LNCAP (cell line): ENCODE data around the gene NOP16.

Source experiments
- CTCF ChIP-seq: fragments of 450-650 bp; IDR thresholded peaks from 2 replicates; pipeline ENCODE4 v1.5.1; 2017; ENCODE audit warnings: mild to moderate bottlenecking

NOP16 gene

GRCh38 chr5:176359658-176360057 lies 28.7 kb downstream of the NOP16 start:
- no peak for TF ChIP-seq CTCF

DNA sequence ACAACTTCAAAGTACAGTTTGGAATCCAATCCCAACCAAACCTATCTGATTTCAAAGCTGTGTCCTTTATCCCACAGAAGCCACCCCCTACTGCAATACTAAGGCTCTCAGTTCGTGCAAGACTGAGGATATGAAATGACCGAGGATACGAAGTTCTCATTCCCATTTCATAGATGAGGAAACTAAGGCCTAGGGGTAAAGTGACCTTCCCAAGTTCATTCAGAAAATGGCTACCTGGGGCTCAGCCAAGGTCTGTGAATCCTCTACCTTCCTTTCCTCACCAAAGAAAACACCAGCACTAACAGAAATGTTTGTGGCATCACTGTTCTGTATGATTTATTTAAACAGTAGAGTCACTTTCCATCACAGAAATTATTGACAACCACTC lies 32.2 kb downstream of the NOP16 start:
- TF ChIP-seq CTCF: no peak

DNA sequence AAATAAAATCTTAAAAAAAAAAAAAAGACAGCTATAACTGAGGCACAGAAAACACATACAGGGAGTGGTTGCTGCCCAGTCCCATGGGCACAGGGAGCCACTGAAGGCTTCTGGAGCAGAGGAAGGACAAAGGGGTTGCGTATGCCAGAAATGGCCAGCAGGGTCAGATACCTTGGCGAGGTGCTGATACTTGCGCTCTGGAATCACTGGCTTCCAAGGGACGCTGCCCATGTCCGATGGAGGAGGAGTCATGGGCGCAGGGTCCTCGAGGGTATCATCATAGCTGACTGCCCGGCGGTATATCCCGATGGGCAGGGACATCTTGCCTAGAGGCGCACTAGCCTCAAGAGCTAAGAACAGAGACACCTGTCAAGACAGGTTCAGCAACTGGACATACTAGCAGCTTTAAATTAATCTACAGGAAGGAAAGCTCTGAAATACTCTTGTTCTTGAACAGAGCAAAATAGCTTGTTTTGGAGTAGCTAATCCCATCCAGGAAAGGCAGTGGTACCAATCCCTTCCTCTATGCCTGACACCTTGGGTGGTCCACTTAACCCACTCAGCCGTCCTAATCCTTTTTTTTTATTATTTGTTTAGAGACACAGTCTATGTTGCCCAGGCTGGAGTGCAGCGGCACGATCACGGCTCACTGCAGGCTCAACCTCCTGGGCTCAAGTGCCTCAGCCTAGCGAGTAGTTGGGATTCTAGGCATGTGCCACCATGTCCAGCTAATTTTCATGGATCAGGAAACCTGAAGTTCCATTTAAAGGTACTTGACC lies 32.8 kb downstream of the NOP16 start:
- TF ChIP-seq CTCF: no peak

DNA sequence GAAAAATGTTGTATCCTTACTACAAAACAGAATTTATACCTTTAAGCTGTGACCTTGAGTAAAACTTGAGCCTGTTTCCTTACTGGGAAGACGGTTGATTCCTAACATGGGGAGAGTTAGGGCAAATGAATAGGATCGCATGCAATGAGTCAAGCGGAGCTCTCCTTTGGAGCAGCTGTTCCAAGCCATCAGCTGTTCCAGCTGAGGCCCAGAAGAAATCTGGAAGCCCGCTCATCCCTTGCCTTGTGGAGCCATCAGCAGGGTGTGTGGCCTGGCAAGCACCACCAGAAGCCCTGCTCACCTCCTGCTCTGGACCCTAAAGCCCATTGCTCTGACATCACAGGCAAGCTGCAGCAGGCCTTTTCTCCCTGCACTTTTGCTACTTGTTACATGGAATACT lies 34.9 kb downstream of the NOP16 start:
- TF ChIP-seq CTCF: no peak

DNA sequence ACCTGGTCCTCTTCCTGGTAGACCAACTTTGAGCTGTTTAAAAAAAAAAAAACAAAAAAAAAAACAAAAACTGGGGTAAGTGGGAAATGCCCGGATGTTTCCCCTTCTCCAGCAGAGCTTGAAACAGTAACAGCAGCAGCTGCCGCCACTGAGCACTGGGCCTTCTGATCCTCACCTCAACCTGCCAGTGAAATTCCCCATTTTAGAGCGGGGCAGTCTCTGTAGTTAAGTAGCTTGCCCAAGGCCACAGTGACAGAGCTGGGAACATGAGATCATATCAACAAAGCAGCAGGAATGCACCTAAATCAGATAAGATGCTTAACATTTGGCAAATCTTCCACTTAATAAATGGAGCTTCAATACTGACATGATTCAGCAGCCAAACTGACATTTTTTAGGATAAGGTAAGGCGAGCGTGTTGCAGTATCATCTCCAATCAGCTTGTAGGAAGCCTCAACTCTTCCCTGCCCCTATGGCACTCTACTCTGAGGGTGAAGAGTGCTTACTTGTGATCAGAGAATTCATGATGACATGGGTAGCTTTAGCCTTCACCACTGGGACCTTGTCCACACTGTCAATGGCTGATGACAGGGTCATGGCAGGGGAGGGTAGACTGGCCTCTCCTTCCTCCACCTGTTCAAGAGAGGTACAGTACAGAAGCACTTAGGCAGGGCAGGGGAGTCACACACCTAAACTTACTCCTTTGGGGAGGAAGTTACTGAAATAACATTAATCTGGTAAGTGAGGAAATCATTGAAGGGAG lies 36.1 kb downstream of the NOP16 start:
- no peak for TF ChIP-seq CTCF

GRCh38 chr5:176350416-176350815 lies 38.0 kb downstream of the NOP16 start:
- no peak for TF ChIP-seq CTCF

DNA sequence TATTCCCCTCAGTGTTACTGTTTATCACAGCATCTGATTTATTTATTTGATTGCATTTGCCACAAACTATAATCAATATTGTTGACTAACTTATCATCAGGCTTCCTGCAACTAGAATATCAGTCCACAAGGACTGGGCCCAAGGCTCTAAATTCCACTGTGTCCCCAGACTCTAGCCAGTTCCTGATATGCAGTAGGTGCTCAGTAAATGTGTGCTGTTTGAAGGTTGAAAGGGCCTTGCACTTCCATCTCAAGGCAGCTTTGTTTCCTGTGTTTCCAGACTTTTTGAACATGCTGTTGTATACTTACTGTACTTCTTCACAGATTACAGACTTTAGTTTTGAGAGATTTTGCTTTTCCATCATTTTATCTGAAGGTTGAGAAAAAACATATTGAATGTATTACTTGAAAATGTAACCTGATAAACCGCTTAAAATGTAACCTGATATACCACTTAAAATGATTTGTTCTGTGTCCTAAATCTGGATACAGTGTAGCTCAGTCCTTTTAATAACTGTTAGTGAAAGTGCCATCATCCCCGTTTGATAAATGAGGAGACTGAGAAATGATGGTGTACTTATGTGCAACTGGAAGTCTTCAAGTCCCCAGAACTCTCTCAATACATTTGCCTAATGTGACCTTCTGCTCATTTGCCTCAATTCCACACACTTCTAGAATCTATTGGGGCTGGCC lies 45.5 kb downstream of the NOP16 start:
- no peak for TF ChIP-seq CTCF
